Liver (tissue), 3 donors: Measurements from ENCODE around the gene ISM1.

ENCODE experiments used
- EGR1 ChIP-seq, 2 donors: IDR thresholded peaks; 2 replicates each; pipeline ENCODE4 v1.6.1; 2016 to 2018; ENCODE audit warnings: antibody characterized with exemption in 2 of 2, low read depth in 2 of 2
- FOXA1 ChIP-seq: IDR thresholded peaks from 2 replicates; pipeline ENCODE4 v1.6.1; 2016; ENCODE audit warnings: antibody characterized with exemption
- FOXA2 ChIP-seq: IDR thresholded peaks from 2 replicates; pipeline ENCODE4 v1.6.1; 2016; ENCODE audit warnings: antibody characterized with exemption
- HNF4G ChIP-seq: IDR thresholded peaks from 2 replicates; pipeline ENCODE4 v1.6.1; 2016; ENCODE audit warnings: antibody characterized with exemption
- NR2F2 ChIP-seq: IDR thresholded peaks from 2 replicates; pipeline ENCODE4 v1.6.1; 2016; ENCODE audit warnings: antibody characterized with exemption
- RAD21 ChIP-seq, 2 donors: IDR thresholded peaks; 2 replicates each; pipeline ENCODE4 v1.6.1; 2016; ENCODE audit warnings: antibody characterized with exemption in 2 of 2, mild to moderate bottlenecking in 2 of 2
- RXRA ChIP-seq, 2 donors: IDR thresholded peaks; 2 replicates each; pipeline ENCODE4 v1.6.1; 2017 to 2018; ENCODE audit warnings: antibody characterized with exemption in 2 of 2, mild to moderate bottlenecking in 1 of 2
- SP1 ChIP-seq: IDR thresholded peaks from 2 replicates; pipeline ENCODE4 v1.6.1; 2018; ENCODE audit warnings: antibody characterized with exemption, mild to moderate bottlenecking
- TAF1 ChIP-seq: conservative IDR thresholded peaks from 2 replicates; pipeline ENCODE4 v1.6.1; 2016; ENCODE audit warnings: antibody characterized with exemption, mild to moderate bottlenecking
- YY1 ChIP-seq: IDR thresholded peaks from 2 replicates; pipeline ENCODE4 v1.6.1; 2016; ENCODE audit warnings: antibody characterized with exemption, mild to moderate bottlenecking
- TF ChIP-seq, protein P1 (sequence below): fragments of 150-350 bp; IDR thresholded peaks from 2 replicates; pipeline ENCODE4 v1.5.1; 2017; ENCODE audit warnings: improper control_type of control experiment, low read depth, low read length; ENCODE audit not compliant: missing input control
- TF ChIP-seq, protein P2 (sequence below): IDR thresholded peaks from 2 replicates; pipeline ENCODE4 v1.6.1; 2016; ENCODE audit warnings: antibody characterized with exemption
- TF ChIP-seq, protein P3 (sequence below): IDR thresholded peaks from 2 replicates; pipeline ENCODE4 v1.6.1; 2016; ENCODE audit warnings: antibody characterized with exemption, mild to moderate bottlenecking
- TF ChIP-seq, protein P4 (sequence below): IDR thresholded peaks from 2 replicates; pipeline ENCODE4 v1.6.1; 2016; ENCODE audit warnings: antibody characterized with exemption
- donor health status: healthy.
- donor health status: healthy.

DNA sequence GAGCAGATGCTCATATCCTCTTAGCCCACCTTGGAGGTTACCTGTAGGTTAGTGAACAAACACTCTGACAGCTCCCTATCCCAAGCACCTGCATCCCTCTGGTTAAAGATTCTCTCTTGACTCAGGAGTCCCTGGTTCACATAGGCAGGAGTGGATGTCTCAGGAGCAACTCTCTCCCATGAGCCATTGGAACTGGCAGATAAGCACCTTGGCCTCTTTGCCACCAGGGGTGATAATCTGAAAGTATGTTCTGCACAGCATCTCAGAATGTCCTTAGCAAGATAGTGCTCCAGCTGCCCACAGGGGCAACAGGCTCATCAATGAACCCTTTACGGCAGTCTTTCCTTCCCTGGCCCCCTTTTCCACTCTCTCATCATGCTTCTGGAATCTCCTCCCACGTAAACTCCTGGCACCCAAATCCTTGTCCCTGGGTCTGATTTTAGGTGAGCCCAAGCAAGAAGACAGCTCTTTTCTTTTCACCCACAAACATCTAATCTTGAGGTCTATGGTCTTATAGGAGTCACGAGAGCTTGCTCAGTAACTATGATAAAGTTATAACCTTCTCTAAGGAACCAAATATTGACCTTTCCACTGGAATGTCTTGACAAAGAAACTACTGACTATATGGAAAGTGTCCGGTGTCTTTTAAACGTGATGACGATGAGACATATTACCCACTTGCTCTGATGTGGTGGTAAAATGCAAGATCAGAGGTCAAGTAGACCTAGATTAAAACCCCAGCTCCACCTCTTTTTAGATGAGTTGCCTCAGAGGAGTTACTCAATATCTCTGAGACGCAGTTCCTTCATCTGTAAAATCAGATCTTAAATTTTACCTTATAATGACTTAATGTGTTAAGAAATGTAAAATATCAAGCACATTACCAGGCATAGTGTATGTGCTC, 39.8 kb upstream of the ISM1 start:
- TF ChIP-seq, protein P1, sequence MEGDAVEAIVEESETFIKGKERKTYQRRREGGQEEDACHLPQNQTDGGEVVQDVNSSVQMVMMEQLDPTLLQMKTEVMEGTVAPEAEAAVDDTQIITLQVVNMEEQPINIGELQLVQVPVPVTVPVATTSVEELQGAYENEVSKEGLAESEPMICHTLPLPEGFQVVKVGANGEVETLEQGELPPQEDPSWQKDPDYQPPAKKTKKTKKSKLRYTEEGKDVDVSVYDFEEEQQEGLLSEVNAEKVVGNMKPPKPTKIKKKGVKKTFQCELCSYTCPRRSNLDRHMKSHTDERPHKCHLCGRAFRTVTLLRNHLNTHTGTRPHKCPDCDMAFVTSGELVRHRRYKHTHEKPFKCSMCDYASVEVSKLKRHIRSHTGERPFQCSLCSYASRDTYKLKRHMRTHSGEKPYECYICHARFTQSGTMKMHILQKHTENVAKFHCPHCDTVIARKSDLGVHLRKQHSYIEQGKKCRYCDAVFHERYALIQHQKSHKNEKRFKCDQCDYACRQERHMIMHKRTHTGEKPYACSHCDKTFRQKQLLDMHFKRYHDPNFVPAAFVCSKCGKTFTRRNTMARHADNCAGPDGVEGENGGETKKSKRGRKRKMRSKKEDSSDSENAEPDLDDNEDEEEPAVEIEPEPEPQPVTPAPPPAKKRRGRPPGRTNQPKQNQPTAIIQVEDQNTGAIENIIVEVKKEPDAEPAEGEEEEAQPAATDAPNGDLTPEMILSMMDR, result no peak
- TF ChIP-seq EGR1 (IDR thresholded peaks at IDR 0.05; ENCODE audit: low read depth in 2 of 2), result no peak
- no peak for TF ChIP-seq YY1
- TF ChIP-seq, protein P2, sequence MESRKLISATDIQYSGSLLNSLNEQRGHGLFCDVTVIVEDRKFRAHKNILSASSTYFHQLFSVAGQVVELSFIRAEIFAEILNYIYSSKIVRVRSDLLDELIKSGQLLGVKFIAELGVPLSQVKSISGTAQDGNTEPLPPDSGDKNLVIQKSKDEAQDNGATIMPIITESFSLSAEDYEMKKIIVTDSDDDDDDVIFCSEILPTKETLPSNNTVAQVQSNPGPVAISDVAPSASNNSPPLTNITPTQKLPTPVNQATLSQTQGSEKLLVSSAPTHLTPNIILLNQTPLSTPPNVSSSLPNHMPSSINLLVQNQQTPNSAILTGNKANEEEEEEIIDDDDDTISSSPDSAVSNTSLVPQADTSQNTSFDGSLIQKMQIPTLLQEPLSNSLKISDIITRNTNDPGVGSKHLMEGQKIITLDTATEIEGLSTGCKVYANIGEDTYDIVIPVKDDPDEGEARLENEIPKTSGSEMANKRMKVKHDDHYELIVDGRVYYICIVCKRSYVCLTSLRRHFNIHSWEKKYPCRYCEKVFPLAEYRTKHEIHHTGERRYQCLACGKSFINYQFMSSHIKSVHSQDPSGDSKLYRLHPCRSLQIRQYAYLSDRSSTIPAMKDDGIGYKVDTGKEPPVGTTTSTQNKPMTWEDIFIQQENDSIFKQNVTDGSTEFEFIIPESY, result no peak
- TF ChIP-seq RXRA (IDR thresholded peaks at IDR 0.05), result no peak
- TF ChIP-seq FOXA1, result no peak
- TF ChIP-seq RAD21 (IDR thresholded peaks at IDR 0.05), result no peak
- TF ChIP-seq, protein P3, sequence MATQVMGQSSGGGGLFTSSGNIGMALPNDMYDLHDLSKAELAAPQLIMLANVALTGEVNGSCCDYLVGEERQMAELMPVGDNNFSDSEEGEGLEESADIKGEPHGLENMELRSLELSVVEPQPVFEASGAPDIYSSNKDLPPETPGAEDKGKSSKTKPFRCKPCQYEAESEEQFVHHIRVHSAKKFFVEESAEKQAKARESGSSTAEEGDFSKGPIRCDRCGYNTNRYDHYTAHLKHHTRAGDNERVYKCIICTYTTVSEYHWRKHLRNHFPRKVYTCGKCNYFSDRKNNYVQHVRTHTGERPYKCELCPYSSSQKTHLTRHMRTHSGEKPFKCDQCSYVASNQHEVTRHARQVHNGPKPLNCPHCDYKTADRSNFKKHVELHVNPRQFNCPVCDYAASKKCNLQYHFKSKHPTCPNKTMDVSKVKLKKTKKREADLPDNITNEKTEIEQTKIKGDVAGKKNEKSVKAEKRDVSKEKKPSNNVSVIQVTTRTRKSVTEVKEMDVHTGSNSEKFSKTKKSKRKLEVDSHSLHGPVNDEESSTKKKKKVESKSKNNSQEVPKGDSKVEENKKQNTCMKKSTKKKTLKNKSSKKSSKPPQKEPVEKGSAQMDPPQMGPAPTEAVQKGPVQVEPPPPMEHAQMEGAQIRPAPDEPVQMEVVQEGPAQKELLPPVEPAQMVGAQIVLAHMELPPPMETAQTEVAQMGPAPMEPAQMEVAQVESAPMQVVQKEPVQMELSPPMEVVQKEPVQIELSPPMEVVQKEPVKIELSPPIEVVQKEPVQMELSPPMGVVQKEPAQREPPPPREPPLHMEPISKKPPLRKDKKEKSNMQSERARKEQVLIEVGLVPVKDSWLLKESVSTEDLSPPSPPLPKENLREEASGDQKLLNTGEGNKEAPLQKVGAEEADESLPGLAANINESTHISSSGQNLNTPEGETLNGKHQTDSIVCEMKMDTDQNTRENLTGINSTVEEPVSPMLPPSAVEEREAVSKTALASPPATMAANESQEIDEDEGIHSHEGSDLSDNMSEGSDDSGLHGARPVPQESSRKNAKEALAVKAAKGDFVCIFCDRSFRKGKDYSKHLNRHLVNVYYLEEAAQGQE, result no peak
- no peak for TF ChIP-seq TAF1
- no peak for TF ChIP-seq SP1
- no peak for TF ChIP-seq HNF4G
- TF ChIP-seq FOXA2, result no peak
- no peak for TF ChIP-seq NR2F2
- TF ChIP-seq, protein P4, sequence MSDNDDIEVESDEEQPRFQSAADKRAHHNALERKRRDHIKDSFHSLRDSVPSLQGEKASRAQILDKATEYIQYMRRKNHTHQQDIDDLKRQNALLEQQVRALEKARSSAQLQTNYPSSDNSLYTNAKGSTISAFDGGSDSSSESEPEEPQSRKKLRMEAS, result no peak
